DMS153 treated with DMSO at 0.1 percent for 48 hours (cell line): ENCODE data around the gene OR2G6.
"Not testable (repeated sequence)": the region's sequence is repeated elsewhere in the genome, so short reads cannot be mapped to it uniquely, and the experiment has no call there.

ENCODE experiments used
- DNase-seq: peaks from one replicate; lab custom pipeline; 2025; ENCODE audit not compliant: unreplicated experiment; lab: John Stamatoyannopoulos, UW

The OR2G6 gene

GRCh38 chr1:248573856-248574255 lies 66.0 kb downstream of the OR2G6 start:
- not testable (repeated sequence) for DNase-seq

- not testable (repeated sequence) for DNase-seq
Measured at GRCh38 chr1:248574657-248575056, 66.8 kb downstream of the OR2G6 start, which contains the start of gene OR2T34. TSS of gene OR2T34 (minus strand) at chr1:248574757. CDS start at chr1:248574757, 0 bp downstream.

GRCh38 chr1:248576260-248576980 lies 68.5 kb downstream of the OR2G6 start:
- DNase-seq, result no peak
